Astrocyte (in vitro differentiated cells and primary cell): ENCODE measurements around the gene ITPR2.

Experiments
- CTCF ChIP-seq: IDR thresholded peaks from 2 replicates; pipeline ENCODE4 v1.5.1; 2011; ENCODE audit warnings: low read depth, mild to moderate bottlenecking, inconsistent platforms, low read length, moderate library complexity; ENCODE audit not compliant: insufficient read depth
- EZH2 ChIP-seq: IDR thresholded peaks from 2 replicates; pipeline ENCODE4 v1.6.1; 2012; ENCODE audit warnings: mild to moderate bottlenecking, low read length, inconsistent platforms; ENCODE audit not compliant: insufficient read depth

DNA sequence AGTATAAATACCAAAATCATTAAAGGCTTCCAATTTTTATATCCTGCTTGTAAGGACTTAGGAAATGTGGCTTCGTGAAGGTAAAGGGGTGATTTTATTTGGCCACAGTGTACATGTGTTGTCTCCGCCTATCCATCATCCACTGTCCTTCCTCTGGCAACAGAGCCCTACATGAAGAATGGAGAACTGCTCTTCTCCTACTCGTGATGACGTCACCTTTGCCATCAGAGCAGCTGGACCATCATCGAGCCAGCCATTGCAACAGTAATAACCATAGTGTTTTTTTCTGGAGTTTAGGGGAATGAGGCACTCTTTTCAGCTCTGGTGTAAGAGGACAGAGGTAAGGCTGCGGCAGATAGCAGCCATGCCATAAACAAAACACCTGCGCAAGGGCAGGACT, 19.2 kb downstream of the ITPR2 start:
- TF ChIP-seq CTCF: no peak
- TF ChIP-seq EZH2: no peak
